Heart left ventricle (tissue), 16 donors: Measurements from ENCODE around the gene CERT1. TPM values are rescaled to one million over a fixed set of nuclear protein-coding genes. Genes with fewer than 3 reads are reported as not detected.

Source experiments
- ATAC-seq, 4 donors: fragments of 200-7000 bp; cut with Tn5 transposase; one replicate each; pipeline ENCODE4 v1.9.1; 2020 to 2022; ENCODE audit warnings: moderate library complexity in 4 of 4, mild to moderate bottlenecking in 3 of 4, moderate number of reproducible peaks in 1 of 4
- DNase-seq, 5 donors: peaks; one replicate each; pipeline ENCODE4 v3.0.0-alpha.2; 2020
- H3K27ac ChIP-seq, 12 donors: fragments of 200-600 bp; sonication (generic) in 4 of 12; one replicate each; pipeline versions ENCODE4 v1.5.0 to v1.8.0; 2016 to 2022; ENCODE audit warnings: mild to moderate bottlenecking in 2 of 12
- H3K27me3 ChIP-seq, 9 donors: fragments of 200-600 bp; sonication (generic) in 2 of 9; one replicate each; pipeline versions ENCODE4 v1.5.1 to v1.8.0; 2016 to 2022; ENCODE audit warnings: mild to moderate bottlenecking in 3 of 9
- H3K36me3 ChIP-seq, 9 donors: fragments of 200-600 bp; sonication (generic) in 2 of 9; one replicate each; pipeline versions ENCODE4 v1.5.0 to v1.8.0; 2018 to 2022; ENCODE audit warnings: mild to moderate bottlenecking in 2 of 9
- H3K4me1 ChIP-seq, 12 donors: fragments of 200-600 bp; sonication (generic) in 4 of 12; one replicate each; pipeline versions ENCODE4 v1.5.0 to v1.8.0; 2016 to 2022; ENCODE audit warnings: mild to moderate bottlenecking in 3 of 12
- H3K4me3 ChIP-seq, 12 donors: fragments of 200-600 bp; sonication (generic) in 4 of 12; one replicate each; pipeline versions ENCODE4 v1.5.0 to v1.8.0; 2017 to 2022; ENCODE audit warnings: mild to moderate bottlenecking in 9 of 12, moderate library complexity in 4 of 12
- H3K9me3 ChIP-seq, 12 donors: fragments of 200-600 bp; sonication (generic) in 4 of 12; one replicate each; pipeline versions ENCODE4 v1.5.0 to v1.8.0; 2016 to 2022; ENCODE audit warnings: mild to moderate bottlenecking in 1 of 12
- CTCF ChIP-seq, 12 donors: fragments of 200-600 bp; sonication (generic) in 4 of 12; IDR thresholded peaks; one replicate each; pipeline versions ENCODE4 v1.5.0 to v1.8.0; 2018 to 2022; ENCODE audit warnings: antibody characterized with exemption in 12 of 12, mild to moderate bottlenecking in 5 of 12
- POLR2A ChIP-seq, 2 donors: fragments of 450-650 bp; IDR thresholded peaks; one replicate each; pipeline ENCODE4 v1.6.1; 2017; ENCODE audit warnings: antibody characterized with exemption in 2 of 2, mild to moderate bottlenecking in 2 of 2, moderate library complexity in 2 of 2
- WGBS, 4 donors: extraction: QIAGEN DNeasy Blood & Tissue Kit in 2 of 4; methylation state at CpG; one replicate each; pipeline versions ENCODE4 v1.1.5 to v1.1.7; 2013 to 2018; 5-methylcytosine and 5-hydroxymethylcytosine counted together
- intact Hi-C, 10 donors: fragments of 100-400 bp; cut with DNase I; formaldehyde crosslinking; loops; one replicate each; pipeline versions ENCODE4 v1.11.1 to v1.14.2; 2022
- polyA plus RNA-seq, 2 donors: library from polyadenylated mRNA; stranded (reverse); fragments of 200-250 nt; gene quantifications; one replicate each; pipeline ENCODE4 v1.2.3, GENCODE V29; 2013
- total RNA-seq, 9 donors: library from RNA; depleted of rRNA in 2 of 9; stranded (reverse); fragments of >200 nt in 2 of 9; fragmentation: NEBNext Ultra II Directional in 3 of 9; extraction: Animal tissue kit (Norgen Biotek cat#: 25700) in 3 of 9; gene quantifications; one replicate each; pipeline versions ENCODE4 v1.1.0 to v1.2.4, GENCODE V29; 2016 to 2023
- donor health status: ischemic (EF 13 %, LVEDD 7.1; RV severe dilation, severe dysfunction).
- donor health status: healthy with polysubstance abuse.
- donor health status: DM: no; HTN: yes; CAD: no.
- donor health status: DM: no; HTN: no; CAD: no.
- donor health status: ischemic (EF 25% LVEDD 6.9; RV normal size, moderate dysfunction).
- donor health status: ischemic (EF 25% LVEDD 5.7; RV mildly dilated, moderate dysfunction).
- donor health status: healthy.
- donor health status: DM: yes; HTN: yes; CAD: no.
- donor health status: ischemic (EF 35%, LVEDD 5.7; RV mildly dilated, moderate dysfunction).
- donor health status: nonischemic (EF 11% LVEDD 7.7; RV severe dilation, severe dysfunction).
- donor health status: DM: yes; HTN: yes; CAD: no.
- donor health status: PGD.
- donor health status: ischemic (EF 29% LVEDD 5.4; RV normal size, mild dysfunction).
- donor health status: nonischemic (EF 23%, LVEDD 6.1; RV moderate dilation, normal function).

Gene CERT1
- total and polyA plus RNA-seq, 11 donors = 6.7 to 57.6 (median 27.3) TPM

- DNase-seq (no peak), ATAC-seq (no peak)
- H3K27ac ChIP-seq = no peak overlapping the region
- intact Hi-C loops = no loop called here
- H3K9me3 ChIP-seq = no peaks in the 10 kb centered on the region
- H3K4me3 ChIP-seq = no peak overlapping the region
- H3K27me3 ChIP-seq = no peaks in the 10 kb centered on the region
- H3K36me3 ChIP-seq = peaks cover 0 to 87% (median 69%) of the 10 kb centered on the region in 9 donors
- TF ChIP-seq CTCF (IDR thresholded peaks at IDR 0.05) (no peak), POLR2A (IDR thresholded peaks at IDR 0.05) (no peak)
- 85 to 97% (median 95%) methylated on average over 2 of the region's 2 CpGs for WGBS, 4 donors
- no peaks in the 10 kb centered on the region for H3K4me1 ChIP-seq
Measured at GRCh38 chr5:75389430-75389829, 122.0 kb downstream of the CERT1 start.

GRCh38 chr5:75387806-75388205, 123.6 kb downstream of the CERT1 start:
- Histone ChIP-seq H3K4me1 (no peaks in the 10 kb centered on the region), H3K36me3 (peaks cover 0 to 94% (median 81%) of the 10 kb centered on the region in 9 donors), H3K27ac (no peak overlapping the region), H3K4me3 (no peak overlapping the region), H3K27me3 (no peaks in the 10 kb centered on the region), H3K9me3 (no peaks in the 10 kb centered on the region)
- no peak for TF ChIP-seq POLR2A (IDR thresholded peaks at IDR 0.05)
- no peak for TF ChIP-seq CTCF (IDR thresholded peaks at IDR 0.05)
- ATAC-seq (no peak), DNase-seq (no peak)
- 88 to 97% (median 96%) methylated on average over 6 of the region's 6 CpGs for WGBS, 4 donors
- intact Hi-C loops = no loop called here

- Histone ChIP-seq H3K36me3 (peaks cover 0 to 100% (median 94%) of the 10 kb centered on the region in 9 donors), H3K4me3 (no peak overlapping the region), H3K4me1 (no peaks in the 10 kb centered on the region), H3K27ac (no peak overlapping the region), H3K27me3 (no peaks in the 10 kb centered on the region), H3K9me3 (no peaks in the 10 kb centered on the region)
- intact Hi-C loops = no loop called here
- WGBS, 4 donors = 24 to 58% (median 42%) methylated on average over 1 of the region's 1 CpG
- ATAC-seq = no peak
- TF ChIP-seq CTCF (IDR thresholded peaks at IDR 0.05) = no peak
- TF ChIP-seq POLR2A (IDR thresholded peaks at IDR 0.05) = no peak
- DNase-seq = no peak
Measured at GRCh38 chr5:75384218-75384617, 127.2 kb downstream of the CERT1 start.

- 82 to 91% (median 86%) methylated on average over 4 of the region's 4 CpGs for WGBS, 4 donors
- ATAC-seq (no peak), DNase-seq (no peak)
- intact Hi-C loops = no loop called here
- H3K4me3 ChIP-seq = no peak overlapping the region
- H3K27ac ChIP-seq = no peak overlapping the region
- H3K4me1 ChIP-seq = no peaks in the 10 kb centered on the region
- no peaks in the 10 kb centered on the region for H3K27me3 ChIP-seq
- H3K36me3 ChIP-seq = peaks cover 0 to 100% (median 89%) of the 10 kb centered on the region in 9 donors
- H3K9me3 ChIP-seq = no peaks in the 10 kb centered on the region
- TF ChIP-seq CTCF (IDR thresholded peaks at IDR 0.05) = no peak
- no peak for TF ChIP-seq POLR2A (IDR thresholded peaks at IDR 0.05)
Measured at GRCh38 chr5:75381456-75381855, 130.0 kb downstream of the CERT1 start.
